GM19043 (cell line): Measurements from ENCODE around the gene ATP1A4.
A peak's percentile ranks its signal among the peaks of the same experiment; 100 is the strongest.

Experiments used
- ATAC-seq: cut with Tn5 transposase; IDR thresholded peaks from one replicate; pipeline ENCODE4 v1.9.1; 2021; ENCODE audit warnings: low read depth; ENCODE audit not compliant: unreplicated experiment

Gene ATP1A4

DNA sequence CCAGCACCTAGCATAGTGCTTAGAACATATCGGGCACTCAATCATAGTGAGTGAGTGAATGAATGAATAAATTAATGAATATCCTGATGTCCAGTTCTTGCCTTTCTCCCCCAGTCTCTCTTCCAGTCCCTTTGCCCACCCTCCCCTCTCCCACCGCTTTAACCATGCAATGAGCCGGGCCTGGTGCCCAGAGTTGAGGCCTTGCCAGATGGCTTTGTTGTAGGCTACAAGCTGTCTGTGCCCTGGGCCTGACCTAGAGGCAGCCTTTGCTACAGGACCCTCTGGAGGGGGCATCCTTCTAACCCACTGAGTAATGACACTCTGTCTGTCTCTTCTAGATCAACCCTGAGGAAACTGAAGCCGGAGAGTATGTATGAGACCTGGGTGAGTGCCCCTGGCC is 45.8 kb downstream of the ATP1A4 start:
- no peak for ATAC-seq

DNA sequence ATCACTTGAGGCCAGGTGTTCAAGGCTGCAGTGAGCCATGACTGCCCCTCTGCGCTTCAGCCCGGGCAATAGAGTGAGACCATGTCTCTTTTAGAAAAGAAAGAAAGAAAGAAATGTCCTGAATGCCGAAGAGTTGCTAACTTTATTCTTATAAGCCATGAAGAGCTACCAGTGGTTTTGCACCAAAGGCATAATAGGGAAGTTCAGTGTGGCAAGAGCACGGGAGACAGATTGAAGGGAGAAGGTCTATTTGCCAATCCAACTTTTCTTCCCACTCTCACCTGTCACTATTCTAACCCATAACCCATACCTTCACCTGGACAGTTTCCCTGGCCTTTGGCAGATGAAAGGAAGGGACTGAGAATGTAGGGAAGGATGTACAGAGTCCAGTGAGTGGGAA is 49.4 kb downstream of the ATP1A4 start:
- no peak for ATAC-seq

DNA sequence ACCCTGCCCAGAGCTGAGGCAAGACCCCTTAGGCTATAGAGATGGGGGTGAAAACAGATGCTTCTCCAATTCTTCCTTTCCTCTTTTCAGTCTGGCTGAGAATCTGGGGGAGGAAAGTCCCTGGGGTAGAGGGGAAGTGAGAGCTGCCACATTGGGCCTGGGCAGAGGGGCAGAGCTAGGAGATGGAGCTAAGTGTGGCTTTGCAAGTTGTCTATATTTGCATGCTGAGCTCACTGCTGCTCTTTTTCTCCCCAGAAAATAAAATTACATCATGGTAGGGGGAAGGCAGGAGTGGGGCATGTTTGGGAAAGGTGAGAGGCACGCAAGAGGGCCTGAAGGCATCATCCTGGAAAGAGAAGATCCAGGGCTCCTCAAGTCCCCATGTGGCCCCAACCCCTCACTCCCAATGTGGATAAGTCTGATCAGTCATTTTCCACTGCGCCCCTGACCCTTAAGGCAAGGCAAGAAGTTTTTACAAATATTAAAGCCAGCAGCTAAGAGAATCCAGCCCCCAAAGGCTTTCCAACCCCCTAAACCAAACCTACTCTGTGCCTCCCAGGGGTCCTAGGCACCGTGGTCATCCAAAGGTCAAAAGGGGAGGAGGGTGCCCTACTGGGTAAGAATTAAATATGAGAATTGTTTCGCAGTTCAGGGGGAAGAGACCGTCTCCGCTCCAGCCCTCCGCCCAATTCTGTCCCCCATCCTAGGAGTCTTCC is 53.3 kb downstream of the ATP1A4 start:
- ATAC-seq, result peak; percentile 51

DNA sequence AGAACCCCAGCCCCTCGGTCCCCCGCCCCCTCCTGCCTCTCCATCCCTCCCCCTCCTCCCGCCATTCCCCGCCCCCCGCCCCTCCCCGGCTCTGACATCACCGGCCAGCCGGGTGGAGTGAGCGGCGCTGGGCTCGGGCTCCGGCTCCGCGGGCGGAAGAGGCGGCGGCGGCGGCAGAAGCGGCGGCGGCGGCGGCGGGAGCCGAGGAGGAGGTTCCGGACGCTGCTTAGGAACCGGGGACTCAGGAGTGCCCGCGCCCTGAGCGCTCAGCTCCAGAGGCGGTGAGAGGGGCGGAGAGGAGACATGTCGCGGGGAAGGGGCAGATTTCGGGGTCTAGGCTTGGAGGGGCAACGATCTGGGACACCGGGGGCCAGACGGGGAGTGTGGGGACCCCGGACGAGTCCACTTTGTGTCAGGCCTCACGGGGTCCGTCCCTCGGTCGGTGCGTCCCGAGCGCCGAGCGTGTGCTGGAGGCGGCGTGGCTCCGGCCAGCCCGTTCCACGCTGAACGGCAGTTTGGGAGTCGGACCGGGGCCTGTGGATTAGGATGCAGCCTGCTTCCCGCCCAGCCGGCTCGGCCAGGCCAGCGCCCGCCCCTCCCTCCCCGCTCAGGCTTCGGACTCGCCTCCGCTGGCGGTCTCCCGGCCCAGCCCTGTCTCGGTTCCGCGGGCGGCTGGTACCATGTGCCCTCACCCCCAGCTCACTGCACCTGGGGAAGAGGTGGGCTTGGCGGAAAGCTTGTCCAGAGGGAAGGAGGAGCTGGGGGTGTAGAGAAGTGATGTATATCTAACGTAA is 54.0 kb downstream of the ATP1A4 start, which contains the start of gene PEA15:
Gene PEA15 (plus strand): TSS at position 143 of the 794 bp plus-strand sequence. CDS start 6,161 bp downstream, outside the sequence.
- peak; percentile 45 for ATAC-seq

DNA sequence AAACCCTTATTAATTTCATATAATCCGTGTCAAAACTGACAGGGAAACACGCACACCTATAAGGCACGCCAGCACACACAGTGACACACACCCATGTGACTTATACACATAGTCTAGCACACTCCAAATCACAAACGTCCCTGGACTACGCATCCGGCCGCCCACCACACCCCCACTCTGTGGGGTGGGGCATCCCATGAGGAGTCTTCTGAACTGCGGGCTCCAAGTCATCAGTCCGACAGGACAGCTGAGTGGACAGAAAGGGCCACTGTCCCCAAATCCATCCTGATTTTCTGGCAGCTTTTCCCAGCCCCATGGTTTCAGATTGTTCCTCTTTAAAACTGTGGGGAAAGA is 54.6 kb downstream of the ATP1A4 start:
- ATAC-seq, result no peak

DNA sequence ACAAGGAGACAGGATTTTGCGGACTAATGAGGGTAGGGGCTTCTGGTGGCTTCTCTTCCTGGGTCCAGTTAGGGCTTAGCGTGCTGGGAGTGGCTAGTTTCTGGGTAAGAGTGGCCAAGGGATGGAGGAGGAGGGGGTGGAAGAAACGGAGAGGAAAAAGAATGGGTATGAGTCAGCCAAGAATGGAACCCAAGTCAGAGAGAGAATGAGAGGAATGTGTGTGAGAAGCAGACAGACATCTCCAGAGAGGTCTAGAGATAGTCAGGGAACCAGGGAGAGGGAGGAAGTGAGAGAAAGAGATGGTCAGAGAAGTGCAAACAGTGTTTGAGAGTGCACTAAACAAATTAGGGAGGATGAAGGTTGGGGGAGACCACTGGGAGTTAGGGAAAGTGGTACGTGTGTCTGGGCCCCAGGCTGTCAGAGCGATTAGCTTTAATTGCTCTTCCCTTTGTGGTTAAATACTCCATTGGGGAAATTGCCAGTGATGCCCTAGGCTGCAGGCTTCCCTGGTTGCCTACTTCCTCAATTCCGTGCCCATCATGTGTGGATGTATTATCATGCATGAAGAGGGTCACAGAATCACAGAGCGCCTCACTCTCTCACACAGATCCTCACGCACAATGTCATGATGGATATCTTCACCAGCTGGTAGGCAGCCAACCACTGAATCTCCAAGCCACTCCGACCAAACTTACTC is 55.2 kb downstream of the ATP1A4 start:
- no peak for ATAC-seq

DNA sequence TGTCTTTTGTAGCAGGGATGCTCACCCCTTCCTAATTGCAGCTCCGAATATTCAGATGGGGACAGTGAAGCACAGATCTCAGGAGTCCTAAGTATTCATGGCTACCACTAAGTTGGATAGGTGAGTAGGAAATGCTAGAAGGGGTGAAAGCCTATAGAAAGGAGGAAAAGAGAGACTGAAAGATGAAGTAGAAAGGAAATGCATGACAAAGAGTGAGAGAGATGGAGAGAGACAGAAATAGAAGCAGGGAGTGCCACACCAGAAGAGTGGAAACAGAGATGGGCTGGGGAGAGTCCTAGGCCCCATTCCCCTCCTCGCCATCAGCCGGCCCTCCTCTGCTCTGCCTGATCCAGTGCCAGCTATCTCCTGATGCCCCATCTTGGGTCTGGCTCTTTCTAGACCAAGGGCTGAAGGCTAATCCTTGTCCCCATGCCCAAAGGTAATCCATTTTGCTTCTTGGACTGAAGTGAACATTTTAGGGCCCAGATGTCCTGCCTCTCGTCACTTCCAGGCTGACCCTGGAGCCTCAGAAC is 55.8 kb downstream of the ATP1A4 start:
- no peak for ATAC-seq

DNA sequence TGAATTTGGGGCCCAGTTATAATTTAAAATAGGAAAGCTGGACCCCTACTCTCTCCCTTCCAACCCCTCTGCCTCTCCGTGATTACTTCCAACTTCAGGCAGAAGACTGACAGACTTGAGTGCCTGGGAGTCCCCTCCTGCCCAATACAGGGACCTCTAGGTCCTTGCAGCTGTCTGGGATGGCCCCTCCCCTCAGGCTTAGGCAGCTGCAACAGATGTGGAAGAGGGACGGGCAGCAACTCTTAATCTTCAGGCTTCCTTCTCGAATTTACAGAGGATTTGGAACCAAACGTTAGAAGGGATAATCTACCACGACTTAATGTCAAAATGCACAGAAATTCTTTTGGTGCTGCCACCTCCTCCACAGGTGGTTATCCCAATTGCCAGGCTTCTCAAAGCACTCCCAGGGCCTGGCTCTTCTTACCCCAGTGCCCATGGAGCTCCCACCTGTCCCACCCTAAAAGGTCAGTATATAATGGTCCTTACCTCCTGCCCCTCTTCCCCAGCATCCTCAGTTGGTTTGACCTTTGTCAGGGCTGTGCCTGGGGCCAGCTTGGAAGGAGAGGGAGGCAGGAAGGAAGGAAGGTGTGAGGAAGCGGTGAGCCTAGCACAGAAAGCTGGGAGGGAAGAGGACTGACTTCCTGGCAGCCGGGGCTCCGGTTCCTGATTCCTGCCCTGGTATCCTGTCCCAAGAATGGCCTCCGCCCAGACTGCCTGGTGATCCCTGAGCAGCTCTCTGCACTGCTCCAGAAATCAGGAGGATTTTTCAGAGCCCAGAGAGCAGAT is 56.6 kb downstream of the ATP1A4 start:
- ATAC-seq, result no peak

DNA sequence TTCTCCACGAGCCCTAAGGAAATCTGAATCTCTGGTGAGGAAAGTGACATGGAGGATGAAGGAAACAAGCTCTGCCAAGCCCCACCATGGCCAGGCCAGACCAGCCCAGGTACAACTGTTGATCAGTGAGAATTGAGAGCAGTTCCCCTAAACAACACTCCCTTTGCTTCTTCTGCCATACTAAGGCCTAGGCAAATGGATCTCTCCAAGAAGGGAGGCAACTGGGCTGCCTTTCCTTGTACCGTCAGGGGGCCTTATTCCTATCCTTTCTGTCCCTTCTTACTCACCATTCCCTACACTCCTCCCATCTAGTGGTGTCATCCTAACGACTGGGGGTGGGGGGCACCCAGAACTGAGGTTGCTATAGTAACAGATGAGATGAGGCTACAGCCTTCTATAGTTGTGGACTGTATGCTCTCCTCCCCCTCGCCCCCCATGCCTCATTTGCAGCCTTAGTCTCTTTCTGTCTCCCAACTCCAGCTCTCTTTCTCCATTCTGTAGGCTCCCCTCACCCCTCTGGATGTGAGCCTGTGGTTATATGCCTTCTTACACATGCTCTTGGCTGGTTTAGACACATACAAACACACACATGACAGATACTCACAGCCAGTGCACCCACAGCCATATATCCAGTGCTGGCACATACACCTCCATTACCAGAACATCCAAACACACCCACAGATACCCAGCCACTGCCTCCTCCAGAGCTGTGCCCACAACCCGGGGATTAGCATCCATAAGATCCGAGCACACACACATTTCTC is 57.3 kb downstream of the ATP1A4 start:
- ATAC-seq, result no peak

DNA sequence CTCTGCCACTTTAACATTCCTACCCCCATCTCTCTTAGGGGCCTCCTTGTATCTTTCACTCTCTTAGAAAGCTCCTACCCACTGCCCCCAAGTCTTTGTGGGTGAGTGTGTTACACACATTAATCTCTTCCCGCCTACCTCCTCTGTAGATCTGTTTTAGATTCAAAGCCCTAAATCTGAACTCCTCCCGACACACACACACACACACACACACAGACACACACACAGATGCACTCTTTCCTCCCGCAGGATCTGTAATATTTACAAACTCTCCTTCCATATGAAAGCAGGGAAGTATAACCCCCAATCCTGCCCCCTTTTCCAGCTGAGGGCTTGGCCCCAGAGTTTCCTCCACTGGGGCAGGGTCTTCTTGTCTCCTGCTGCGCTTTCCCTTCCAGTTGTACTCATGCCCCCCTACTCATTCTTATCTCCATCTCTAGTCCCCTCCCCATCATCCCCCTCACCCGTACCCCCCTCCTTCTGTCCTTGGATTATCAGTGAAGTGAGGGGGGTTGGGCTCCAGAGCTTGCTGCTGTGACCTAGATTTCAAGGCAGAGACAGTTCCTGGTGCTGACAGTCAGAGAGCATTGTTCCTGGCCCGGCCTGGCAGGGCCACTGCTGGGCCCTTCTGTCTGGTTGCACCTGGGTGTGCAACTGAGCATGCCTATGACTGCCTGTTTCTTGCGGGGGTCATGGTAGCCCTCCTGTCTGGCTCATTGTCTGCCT is 58.1 kb downstream of the ATP1A4 start:
- no peak for ATAC-seq

DNA sequence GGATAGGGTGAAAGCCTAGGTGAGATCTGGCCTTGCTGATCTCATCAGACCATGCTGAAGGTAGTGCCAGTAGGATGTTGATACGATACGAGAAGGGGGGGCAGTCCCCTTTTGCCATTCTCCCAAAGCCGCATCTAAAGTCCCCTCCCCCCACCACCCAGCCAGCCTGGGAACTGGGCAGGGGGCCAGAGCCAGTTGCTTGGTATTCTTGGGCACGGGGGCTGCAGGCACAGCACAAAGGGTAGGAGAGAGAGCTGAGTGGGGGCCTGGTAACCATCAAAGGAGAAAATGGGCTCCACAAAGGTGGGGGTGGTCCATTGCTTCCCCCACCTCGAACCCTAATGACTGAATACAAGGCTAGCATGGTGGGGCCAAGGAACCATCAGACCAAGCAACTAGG is 59.2 kb downstream of the ATP1A4 start:
- no peak for ATAC-seq

DNA sequence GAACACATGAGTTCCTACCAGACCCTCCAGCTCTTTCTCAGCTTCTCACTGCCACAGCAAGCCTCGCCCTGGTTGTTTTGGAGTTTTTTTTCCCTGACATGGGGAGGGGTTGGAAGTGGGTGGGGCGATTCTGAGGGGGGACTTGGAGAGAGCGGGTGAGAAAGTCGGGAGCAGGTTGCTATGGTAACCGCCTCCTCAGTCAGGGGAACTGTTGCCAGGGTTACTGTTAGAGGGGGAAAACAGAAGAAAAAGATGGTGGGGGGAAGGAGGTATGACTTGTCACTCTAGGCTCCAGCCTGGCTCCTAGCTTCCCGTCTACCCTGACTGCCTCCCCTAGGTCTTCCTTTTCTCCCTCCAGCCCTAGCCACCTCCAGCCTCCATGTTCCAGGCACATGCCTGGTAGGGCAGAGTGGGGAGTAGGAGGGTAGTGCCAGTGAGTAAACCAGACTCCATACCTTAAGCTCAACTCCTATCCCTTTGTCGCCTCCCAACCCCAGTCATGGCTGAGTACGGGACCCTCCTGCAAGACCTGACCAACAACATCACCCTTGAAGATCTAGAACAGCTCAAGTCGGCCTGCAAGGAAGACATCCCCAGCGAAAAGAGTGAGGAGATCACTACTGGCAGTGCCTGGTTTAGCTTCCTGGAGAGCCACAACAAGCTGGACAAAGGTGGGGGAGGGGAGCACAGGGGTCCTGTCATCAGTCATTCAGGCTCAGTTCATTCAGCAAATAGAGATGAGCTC is 59.8 kb downstream of the ATP1A4 start:
- no peak for ATAC-seq

DNA sequence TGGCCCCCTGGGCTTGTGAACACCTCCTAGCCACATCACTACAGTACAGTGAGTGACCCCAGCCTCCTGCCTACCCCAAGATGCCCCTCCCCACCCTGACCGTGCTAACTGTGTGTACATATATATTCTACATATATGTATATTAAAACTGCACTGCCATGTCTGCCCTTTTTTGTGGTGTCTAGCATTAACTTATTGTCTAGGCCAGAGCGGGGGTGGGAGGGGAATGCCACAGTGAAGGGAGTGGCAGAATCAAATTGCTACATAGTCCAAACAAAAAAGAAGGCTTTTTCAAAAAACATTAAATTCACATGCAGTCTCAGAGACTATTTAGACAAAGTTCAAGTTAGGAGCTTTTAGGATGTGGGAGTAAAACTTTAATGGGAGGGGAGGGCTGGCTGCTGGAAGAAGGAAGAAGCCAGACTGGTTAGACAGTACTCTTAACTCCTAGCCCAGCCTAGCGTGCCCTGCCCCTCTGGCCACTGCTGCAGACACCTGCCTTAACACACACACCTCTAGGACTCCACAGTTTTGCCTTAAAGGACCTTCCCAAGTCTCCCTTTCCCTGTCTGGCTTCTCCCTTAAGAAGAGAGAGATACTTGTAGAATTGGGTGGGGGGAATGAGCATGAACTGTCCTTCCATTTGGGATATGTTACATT is 63.2 kb downstream of the ATP1A4 start:
- ATAC-seq, result no peak

DNA sequence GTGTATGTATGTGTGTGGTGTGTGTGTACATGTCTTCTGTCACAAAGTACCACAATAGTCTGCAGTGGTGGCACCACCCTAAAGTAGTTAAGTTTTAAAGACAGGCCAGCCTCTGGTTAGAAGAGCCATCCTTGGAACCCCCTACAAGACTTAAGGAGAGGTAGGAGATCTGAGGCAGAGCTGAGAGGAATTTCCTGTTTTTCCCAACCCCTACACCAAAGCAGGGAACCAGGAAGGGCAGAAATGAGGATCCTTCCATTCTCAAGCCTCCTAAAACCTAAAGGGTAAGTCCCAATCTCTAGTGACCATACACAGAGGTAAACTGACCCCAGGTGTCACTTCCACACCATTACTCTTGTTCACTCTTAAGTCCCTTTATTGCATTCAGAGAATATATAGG is 64.9 kb downstream of the ATP1A4 start:
- no peak for ATAC-seq

DNA sequence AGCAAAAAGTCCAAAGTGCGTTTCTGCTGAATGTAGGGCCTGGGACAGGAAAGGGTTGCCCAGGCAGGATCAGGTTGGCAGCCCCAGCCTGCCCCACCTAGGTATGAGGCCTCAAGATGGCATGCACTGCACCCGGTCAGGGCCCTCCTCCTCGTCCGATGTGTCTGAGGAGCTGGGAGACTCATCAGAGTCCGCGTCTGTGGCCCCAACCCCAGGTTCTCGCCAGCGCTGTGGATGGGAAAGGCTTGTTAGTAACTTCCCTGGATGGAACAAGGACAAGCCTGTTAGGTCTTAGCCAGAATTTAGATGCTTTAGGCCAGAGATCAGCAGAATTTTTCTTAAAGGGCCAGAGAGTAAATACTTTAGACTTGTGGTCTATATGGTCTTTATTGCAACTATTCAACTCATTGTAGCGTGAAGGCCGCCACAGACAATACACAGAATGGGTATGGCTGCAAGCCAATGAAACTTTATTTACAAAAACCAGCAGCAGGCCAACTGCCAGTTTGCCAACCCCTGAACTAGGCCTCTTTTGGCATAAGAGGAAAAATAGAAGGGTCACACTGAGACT is 66.2 kb downstream of the ATP1A4 start:
- no peak for ATAC-seq

DNA sequence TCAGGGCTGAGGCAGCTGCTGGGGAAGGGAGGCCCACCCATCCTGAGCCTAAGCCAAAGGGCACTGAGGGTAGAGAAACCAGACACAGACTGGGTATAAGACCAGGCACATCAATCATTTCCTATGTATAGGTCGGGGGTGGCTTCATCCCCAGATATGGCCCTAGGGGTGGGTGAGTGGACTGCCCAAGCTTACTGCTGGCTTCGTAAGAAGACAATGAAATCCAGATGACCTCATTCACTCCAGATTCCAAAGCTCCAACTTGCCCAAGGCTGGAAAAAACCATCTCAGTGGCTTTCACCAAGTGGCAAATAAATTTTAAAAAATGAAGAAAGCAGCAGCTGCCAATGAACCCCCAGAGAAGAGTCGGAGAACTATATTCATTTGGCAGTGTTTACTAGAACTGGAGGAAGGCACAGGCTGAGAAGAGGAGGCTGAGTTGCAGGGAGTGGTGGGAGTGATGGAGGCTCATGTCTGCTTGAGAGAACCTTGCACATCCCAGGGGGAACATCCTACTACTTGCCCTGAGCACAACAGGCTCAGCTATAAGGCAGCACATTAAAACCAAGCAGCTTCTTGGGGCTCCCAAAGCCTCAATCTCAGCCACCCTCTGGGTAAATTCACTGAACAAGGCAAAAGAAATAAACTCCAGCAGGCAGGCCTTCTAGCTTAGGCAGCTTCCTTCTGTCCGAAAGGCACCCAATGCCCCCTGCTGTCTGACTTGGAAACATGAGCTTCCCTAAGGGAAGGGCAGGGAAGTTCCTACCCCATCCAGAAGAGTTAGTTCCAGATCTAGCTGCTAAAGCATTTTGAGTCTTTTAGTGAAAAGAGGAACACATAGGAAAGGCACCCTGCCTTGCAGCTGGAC is 67.9 kb downstream of the ATP1A4 start:
- no peak for ATAC-seq

DNA sequence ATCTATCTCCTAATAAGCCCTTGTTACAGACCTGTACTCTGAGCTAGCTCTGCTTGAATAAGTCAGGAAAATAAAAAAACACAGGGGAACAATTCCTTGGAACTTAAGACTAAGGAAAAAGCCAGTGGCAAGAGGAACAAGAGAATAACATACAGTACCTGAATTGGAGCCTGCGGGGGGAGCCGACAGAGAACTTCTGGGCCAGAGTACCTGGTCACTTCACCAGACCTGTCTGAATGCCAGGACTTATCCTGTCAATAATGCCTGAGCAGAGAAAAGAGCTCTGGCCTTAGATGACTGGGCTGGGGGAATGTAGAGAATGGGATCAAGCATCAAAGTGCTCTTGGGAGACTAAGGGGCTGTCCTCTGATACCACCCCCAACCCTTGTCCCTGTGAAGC is 68.9 kb downstream of the ATP1A4 start:
- no peak for ATAC-seq
